NCI-H2081 (cell line): ENCODE results near the gene ZDHHC17.

Experiments
- DNase-seq, 2 experiments: peaks; one replicate each; lab custom pipeline; 2025; lab: John Stamatoyannopoulos, UW

The ZDHHC17 gene

DNA sequence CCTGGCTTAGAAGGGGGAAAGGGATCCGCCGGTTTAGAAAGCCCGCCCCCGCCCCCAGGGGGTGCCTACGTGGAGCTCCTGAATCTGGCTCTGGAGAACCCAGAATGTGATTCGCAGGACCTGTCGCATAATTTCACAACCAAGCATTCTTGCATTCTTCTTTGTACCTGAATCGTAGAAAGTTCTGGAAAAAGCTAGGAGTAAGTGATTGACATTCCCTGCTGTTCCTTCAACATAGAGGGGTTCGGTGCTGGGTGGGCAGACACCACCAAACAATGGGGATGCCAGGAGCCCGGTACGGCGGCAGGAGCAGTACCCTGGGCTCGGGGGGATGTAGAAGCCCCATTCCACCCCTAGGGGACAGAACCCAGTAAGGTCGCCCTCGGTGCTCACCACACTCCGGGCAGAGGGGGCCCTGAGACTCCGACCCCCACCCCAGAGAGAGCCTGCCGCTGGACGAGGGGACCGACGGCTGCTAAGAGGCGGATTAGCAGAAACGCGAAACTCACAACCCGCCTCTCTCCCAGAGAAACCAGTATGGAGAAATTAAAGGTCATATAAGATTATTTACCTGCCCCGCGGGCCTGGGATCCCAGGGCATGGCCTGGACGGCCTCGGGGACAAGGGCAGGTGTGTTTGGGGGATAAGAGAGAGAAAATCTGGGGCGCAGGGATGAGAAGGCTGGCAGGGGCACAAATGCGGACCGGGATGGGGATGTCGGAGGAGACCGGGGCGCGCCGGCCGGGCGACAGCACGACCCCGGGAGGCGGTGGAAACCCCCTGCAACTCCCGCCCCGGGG lies 114.4 kb downstream of the ZDHHC17 start:
- DNase-seq: peak; percentile 39 to 47

DNA sequence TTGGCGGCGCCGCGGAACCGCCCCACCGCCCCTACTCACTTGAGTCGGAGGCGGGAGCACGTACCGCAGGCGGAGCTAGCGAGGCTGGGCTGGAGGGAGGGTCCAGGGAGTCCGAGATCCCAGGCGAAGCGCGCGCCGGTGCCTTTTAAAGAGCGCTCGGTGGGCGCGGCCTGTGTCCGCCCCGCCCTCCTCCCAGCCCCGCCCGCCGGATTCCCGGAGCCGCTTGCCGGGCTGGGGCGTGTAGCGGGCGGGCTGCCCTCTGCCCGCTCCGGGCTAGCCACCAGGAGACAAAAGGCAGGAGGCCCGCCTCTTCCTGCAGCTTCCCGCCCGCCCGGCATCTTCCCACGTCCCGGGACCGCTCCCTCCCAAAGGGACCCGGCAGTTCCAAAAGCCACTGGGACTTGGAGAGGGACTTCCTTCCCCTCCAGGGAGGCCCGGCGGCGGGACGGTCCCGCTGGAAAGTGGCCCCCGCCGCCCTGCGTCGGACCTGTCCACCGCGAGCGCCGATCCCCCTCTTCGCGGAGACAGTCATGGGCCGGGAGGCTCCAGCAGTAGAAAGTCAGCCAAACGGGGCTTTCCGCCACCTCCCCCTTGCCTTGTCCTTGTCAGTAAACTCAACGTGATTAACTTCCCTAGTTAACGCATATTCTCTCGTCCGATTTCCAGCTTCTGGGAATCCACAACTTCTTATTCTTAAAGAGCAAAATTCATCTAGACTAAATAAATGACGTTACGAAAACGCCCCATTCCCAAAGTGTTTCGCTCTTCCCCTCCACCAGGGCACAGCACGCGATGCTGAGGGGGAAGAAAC lies 115.2 kb downstream of the ZDHHC17 start, which contains the start of gene CSRP2:
CSRP2 (minus strand) TSS at position 121 of the 811 bp plus-strand sequence. CDS start 12,759 bp downstream, outside the sequence.
- DNase-seq: peak; percentile 88 to 89

DNA sequence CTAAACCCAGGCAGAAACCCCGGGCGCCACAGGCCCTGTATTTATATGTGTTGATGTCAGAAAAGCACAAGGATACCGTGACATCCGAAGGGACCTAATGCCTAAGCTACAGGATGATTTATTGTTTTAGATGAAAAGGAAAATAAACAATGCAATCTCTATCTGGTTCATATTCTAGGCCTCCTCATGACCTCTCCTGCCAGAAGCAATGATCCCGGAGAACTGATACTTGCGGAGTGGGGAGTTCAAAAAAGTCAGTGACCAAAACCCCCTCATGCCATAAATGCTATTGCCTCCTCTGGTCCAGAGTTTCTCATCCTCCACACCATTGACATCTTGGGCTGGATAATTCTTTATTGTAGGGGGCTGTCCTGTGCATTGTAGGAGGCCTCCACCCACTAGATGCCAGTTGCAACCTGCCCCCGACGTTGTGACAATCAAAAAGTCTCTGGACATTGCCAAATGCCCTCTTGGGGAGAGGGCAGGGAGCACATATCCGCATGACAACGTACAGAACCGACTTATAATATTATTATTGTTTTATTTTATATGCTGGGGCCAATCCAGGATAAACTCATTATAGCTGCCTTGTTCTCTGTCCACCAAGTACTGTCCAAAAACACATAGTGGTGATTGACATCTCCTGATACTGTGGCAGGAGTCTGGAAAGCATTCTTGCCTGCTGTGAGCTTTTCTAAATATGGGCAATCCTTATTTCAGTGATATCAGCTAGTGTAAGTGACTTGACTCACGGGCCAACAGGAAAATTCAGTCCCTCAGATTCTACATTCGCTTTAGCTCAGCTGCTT lies 116.0 kb downstream of the ZDHHC17 start:
- no peak for DNase-seq

DNA sequence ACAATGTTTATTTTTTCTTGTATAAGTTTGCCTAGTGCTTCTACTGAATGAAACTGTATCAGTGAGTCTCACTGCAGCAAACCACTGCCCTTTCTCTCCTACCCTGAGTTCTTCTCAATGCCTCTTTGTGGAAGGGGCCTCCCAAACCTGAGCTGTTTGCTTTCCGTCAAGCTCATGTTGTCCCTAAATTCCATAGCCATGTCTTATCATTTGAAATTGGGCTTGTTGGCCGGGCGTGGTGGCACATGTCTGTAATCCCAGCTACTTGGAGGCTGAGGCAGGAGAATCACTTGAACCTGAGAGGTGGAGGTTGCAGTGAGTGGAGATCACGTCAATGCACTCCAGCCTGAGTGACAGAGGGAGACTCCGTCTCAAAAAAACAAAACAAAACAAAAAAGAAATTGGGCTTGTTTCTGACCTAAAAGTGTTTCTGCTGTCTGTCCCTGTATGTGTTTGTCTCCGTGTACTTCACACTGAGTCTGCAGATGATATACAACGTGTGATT lies 116.7 kb downstream of the ZDHHC17 start:
- no peak for DNase-seq

DNA sequence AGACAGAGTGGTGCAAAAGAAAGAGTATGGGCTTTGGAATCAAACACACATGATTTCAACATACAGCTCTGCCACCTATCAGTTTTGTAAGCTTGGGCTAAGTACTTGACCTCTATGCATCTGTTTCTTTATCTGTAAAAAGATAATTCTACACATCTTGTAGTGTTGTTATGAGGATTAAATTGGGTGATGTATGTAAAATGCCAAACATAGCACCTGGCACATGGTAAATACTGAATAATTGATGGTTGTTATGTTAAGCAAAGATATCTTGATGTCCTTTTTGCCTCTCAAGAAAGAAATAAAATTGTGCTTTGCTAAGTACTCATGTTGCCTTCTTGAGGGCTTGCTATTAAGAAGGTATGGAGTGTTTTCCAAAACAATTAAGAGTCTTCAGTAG lies 117.2 kb downstream of the ZDHHC17 start:
- no peak for DNase-seq

DNA sequence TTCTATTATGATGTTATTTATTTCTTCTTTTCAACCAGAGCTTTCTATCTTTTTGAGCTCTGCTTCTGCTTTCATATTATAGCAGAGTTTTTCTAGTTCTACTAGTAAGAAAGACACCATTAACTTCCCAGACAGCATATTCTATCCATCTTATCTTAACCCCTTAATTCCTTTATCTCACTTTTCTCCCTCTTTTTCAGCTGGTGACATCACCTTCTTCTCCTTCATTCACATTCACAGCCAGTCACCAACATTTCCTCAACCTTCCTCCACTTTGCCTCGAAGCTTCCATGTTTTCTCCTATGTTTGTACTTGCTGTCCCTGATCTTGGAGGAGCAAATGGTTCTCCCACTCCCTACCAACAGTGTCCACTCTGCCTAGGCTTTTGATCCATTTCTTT lies 118.5 kb downstream of the ZDHHC17 start:
- DNase-seq: no peak

DNA sequence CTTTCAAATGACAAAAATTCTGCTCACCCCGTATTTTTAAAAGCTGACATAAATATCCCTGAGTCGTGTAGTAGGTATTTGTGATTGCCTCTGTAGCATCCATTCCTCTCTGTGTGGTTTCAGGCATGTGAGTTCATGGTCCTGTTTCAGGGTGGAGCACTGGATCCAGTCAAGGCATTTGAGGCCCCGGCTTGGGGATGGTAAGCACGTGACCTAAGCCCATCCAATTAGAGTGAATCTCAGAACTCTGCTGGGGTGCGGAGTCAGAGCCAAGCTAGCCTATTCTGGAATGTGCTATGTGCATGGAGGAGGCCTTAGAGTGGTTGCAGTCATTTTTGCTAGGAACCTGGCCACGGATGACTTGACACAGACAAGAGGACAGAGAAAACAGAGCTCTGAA lies 119.2 kb downstream of the ZDHHC17 start:
- DNase-seq: no peak

DNA sequence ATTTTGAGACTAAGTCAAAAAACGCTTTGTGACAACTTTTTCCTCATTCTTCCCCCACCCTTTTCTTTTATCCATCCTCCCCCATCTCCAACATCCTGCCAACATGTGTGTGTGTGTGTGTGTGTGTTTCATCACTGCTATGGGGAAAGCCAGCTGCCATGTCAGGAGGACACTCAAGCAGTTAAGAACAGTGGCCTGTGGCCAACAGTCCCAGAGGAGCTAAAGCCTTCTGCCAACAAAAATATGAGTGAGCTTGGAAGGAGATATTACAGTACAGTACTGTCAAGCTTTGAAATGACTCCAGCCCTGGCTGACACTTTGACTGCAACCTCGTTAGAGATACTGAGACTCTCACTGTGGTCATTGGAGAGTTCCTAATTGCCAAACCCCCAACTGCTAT lies 119.9 kb downstream of the ZDHHC17 start:
- DNase-seq: no peak

DNA sequence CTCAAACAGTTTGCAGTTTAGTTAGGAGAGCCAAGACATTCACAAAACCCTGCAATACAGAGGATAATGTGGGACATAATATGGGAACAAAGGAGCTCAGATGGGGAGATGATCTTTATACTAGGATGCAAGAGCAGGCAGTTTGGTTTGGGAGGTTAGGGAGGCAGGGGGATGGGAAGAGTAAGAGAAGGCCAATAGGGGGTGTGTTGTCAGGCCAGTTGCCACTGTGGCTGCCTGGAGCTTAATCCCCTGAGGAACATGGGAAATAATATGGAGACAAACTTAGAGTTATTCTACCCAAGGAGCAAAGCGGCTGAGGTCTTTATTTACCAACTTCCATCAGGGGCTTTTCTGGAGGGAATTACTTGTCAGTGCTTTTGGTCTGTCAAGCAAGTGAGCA lies 124.9 kb downstream of the ZDHHC17 start:
- no peak for DNase-seq

DNA sequence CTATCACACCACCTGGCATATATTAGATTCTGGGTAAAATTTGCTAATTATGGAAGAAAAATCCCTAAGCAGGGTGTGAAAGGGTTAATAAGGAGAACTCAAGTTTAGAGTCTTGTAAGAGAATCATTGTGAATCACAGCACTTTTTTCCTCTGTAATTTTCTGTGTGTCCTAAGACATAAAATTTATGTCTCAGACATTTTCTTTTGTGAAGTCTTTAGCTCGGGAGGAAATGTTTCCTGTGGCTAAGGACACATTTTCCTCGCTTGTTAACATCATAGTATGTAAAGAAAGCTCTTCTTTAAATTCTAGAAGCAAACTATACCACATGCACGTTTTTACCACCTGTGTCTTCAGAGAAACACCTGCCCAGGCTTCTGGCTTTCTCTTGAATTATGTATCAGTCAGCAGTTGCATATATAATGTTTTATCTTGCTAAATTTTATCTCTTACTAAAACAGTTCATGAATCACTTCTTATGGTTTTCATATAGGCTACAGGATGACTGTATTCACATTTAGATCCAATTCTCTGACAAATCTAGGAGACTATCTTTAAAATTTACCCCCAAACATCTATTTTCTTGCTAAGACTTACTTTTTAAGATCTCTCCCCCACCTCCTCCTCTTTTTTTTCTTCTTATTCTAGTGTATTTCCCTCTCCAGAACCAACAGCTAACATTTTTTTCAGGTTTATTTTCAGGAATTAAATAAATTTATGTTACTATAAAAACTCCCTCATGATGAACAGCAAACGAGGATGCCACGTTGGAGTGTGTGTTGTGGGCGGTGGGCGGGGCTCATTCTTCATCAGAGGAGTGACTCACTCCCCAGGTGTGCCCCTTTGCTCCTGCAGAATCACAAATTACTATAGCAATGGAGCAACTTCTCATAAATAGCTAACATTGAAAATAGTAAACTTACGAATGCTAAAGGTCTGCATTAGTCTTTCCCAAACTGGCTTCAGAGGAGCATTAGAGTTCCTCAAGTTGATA lies 126.5 kb downstream of the ZDHHC17 start:
- DNase-seq: no peak

DNA sequence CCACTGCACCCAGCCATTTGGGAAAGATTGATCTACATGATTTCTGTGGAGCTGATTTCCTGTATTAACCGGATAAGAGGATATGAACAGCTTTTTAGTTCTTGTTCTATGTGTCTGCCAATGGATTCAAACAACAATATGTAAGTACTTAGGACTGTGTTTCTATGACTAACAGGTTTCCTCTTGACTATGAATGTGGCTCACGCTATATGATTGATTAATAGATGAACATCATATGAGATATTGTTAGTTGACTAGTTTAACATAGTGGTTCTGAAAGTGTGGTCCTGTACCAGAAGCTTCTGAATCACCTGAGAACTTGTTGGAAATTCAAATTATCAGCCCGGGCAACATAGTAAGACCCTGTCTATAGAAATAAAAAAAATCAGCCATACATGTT lies 127.7 kb downstream of the ZDHHC17 start:
- no peak for DNase-seq

DNA sequence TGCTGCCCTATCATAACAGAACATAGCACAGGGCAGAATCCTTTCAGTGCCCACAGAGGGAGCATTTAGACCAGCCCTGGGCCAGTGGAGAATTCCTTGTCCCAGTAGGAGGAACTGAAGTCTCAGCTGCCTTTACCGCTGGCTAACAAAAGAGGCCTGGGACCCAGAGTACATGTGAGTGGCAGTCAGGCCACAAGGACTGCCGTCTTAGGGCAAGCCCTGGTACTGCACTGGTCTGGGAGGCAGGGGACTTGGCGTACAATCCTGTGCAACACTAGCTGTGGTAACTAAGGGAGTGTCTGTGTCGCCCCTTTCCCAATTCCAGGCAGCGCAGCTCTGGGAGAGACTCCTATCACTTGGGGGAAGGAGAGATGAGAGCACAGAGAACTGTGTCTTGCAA lies 131.9 kb downstream of the ZDHHC17 start:
- DNase-seq: no peak

DNA sequence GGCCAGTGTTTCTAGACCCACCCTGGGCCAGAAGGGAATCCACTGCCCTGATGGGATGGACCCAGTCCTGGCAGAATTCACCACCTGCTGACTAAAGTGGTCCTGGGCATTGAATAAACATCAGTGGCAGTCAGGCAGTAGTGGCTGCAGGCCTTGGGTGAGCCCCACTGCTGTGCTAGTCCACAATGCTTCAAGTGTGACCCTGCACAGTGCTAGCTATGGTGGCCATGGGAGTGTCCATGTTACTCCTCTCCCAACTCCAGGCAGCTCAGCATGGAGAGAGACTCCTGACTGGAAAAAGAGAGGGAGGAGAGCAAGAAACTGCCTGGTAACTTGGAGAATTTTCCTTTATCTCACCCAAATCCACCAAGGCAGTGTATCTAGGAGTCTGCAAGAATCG lies 132.4 kb downstream of the ZDHHC17 start:
- no peak for DNase-seq

DNA sequence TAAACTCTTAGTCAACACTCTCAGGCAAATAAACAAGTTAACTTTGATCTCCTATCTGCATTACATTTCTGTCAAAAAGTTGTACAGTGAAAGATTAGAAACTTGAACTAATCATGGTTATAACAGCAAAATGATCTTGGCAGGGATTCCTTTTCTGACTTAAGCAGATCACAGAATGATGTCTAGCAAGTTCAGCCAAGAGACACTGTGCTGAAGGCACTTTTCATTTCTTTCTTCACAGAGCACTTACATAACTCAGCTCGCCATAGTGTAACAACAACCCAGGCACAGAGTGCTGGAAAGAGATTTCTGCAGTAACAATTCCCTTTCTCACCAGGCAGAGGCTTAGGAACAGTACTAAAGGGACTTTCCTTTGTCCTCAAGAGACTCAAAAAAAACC lies 134.5 kb downstream of the ZDHHC17 start:
- DNase-seq: no peak

DNA sequence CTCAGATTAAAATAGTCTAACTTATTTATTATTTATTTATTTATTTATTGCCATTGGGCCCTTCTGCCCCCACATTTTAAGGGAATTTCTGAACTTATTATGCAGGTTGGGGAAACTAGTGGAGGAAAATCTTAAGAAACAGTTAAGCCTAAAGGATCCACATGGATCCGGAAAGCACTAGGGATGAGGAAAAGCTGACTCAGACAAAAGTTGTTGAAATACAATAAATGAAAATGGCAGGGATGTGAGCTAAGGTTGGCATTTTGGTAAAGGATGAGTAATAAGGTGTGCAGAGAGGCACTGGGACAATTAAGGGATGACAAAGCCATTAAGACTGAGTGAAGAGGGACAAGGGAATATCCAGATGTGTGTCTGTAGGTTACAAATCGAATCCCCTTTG lies 135.6 kb downstream of the ZDHHC17 start:
- DNase-seq: no peak

DNA sequence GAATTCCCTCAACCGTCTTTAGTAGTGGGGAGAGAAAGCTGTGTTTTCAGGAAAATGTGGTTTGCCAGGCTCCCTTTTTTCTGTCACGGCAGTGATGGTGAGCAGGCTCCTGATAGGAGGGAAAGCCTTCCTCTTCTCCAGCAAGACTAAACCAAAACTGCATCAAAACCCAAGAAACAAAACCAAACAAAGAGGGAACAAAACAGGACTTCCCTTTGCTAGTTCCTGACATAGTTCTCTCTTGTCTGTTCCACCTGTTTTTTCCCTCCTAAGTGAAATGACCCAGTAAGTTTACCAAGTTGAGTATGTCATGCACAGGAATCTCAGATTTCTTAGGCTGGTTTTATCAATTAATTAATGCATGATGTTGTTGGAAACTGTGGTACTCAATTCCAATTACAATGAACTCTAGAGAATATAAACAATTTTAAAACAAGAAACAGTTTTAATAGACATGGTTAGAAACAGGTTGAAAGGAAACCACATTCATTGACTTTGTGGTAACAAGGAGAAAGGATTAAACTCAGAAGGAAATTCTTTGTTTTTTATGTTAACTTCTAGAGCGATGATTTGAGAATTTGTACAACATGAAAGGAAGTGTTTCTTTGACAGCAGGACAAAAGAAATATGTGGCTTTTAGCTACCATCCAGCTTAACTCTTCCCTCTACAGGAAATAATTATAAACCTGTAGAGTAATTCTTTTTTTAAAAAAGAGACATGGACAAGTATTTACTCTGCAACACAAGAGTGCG lies 137.9 kb downstream of the ZDHHC17 start:
- no peak for DNase-seq
